HCT116 (cell line): Measurements from ENCODE around the gene THAP5. TPM values are rescaled to one million over a fixed set of nuclear protein-coding genes. Genes with fewer than 3 reads are reported as not detected.

Experiments
- ATAC-seq: fragments of 200-7000 bp; cut with Tn5 transposase; 2 replicates; pipeline ENCODE4 v1.9.1; 2020; ENCODE audit warnings: mild to moderate bottlenecking, moderate library complexity
- BruUV-seq: library from RNA; stranded (reverse); fragments of 400-500 nt; replicated peaks from 2 replicates; lab custom pipeline; 2021; lab: Mats Ljungman, UMichigan
- CTCF ChIA-PET: fragments of 300-600 bp; sonication (Branson Sonifier 250); formaldehyde crosslinking; loops from one replicate; lab custom pipeline; 2021; ENCODE audit warnings: antibody characterized with exemption; lab: Charles Lee
- POLR2A ChIA-PET: fragments of 300-600, 350-600 bp; sonication (Branson Sonifier 250); formaldehyde crosslinking; loops from one replicate; lab custom pipeline; 2021; ENCODE audit warnings: antibody characterized with exemption; lab: Charles Lee
- RAD21 ChIA-PET, 2 experiments: fragments of 300-600 bp; sonication (Branson Sonifier 250); formaldehyde crosslinking; loops; one replicate each; lab custom pipeline; 2023; ENCODE audit warnings: low total read pairs in 2 of 2; ENCODE audit not compliant: uncharacterized antibody in 2 of 2, unreplicated experiment in 2 of 2, low non-redundant PET in 1 of 2; lab: Charles Lee
- DNase-seq: peaks from one replicate; pipeline ENCODE4 v3.0.0-alpha.2; 2010; ENCODE audit warnings: low read depth, low spot score
- H2AFZ ChIP-seq: fragments of 200-600 bp; shearing (Covaris generic), sonication (generic); 2 replicates; pipeline ENCODE4 v1.6.1; 2017; ENCODE audit warnings: low read depth, mixed run types, mixed read lengths, antibody characterized with exemption, low read length; ENCODE audit not compliant: poor library complexity, severe bottlenecking
- H3K27ac ChIP-seq: 2 replicates; pipeline ENCODE4 v1.5.1; 2012; ENCODE audit warnings: low read depth, low read length
- H3K27me3 ChIP-seq: fragments of 200-600 bp; sonication (generic); 2 replicates; pipeline ENCODE4 v1.6.1; 2016; ENCODE audit warnings: mixed run types, low read length, mixed read lengths; ENCODE audit not compliant: insufficient read depth
- H3K36me3 ChIP-seq, 2 experiments: fragments of 200-500 bp in 1 of 2; fragments of 200-600 bp in 1 of 2; sonication (Bioruptor generic) in 1 of 2; sonication (generic) in 1 of 2; 2 replicates each; pipeline versions ENCODE4 v1.5.1 to v1.6.1; 2014 to 2016; ENCODE audit warnings: low read length in 2 of 2, inconsistent platforms in 1 of 2, mixed read lengths in 1 of 2, mixed run types in 1 of 2; ENCODE audit not compliant: insufficient read depth in 2 of 2, control insufficient read depth in 1 of 2
- H3K4me1 ChIP-seq, 2 experiments: fragments of 200-600 bp in 1 of 2; sonication (generic) in 1 of 2; 2 replicates each; pipeline versions ENCODE4 v1.5.1 to v1.6.1; 2012 to 2017; ENCODE audit warnings: low read length in 2 of 2, inconsistent platforms in 1 of 2, mild to moderate bottlenecking in 1 of 2, mixed read lengths in 1 of 2, mixed run types in 1 of 2, moderate library complexity in 1 of 2; ENCODE audit not compliant: insufficient read depth in 2 of 2, control insufficient read depth in 1 of 2
- H3K4me2 ChIP-seq: fragments of 200-600 bp; sonication (generic); 2 replicates; pipeline ENCODE4 v1.6.1; 2017; ENCODE audit warnings: mixed run types, low read length, mixed read lengths
- H3K4me3 ChIP-seq, 2 experiments: fragments of 200-600 bp in 1 of 2; sonication (generic) in 1 of 2; replicated peaks in 1 of 2; 2 replicates each; pipeline ENCODE4 v1.5.1; 2011 to 2016; ENCODE audit warnings: low read length in 2 of 2, control low read depth in 1 of 2, low read depth in 1 of 2, mild to moderate bottlenecking in 1 of 2, mixed read lengths in 1 of 2, mixed run types in 1 of 2
- H3K79me2 ChIP-seq: fragments of 200-600 bp; sonication (generic); 2 replicates; pipeline ENCODE4 v1.6.1; 2017; ENCODE audit warnings: mild to moderate bottlenecking, mixed run types, low read length, moderate library complexity, mixed read lengths; ENCODE audit not compliant: insufficient read depth
- H3K9ac ChIP-seq: fragments of 200-600 bp; sonication (generic); 2 replicates; pipeline ENCODE4 v1.6.1; 2016; ENCODE audit warnings: low read length, mixed read lengths
- H3K9me2 ChIP-seq: fragments of 200-600 bp; sonication (generic), shearing (Covaris generic); 2 replicates; pipeline ENCODE4 v1.6.1; 2017; ENCODE audit warnings: mixed run types, mild to moderate bottlenecking, moderate library complexity; ENCODE audit not compliant: insufficient read depth
- H3K9me3 ChIP-seq, 2 experiments: fragments of 200-500 bp in 1 of 2; fragments of 200-600 bp in 1 of 2; sonication (Bioruptor generic) in 1 of 2; sonication (generic) in 1 of 2; 2 replicates each; pipeline ENCODE4 v1.6.1; 2014 to 2017; ENCODE audit warnings: low read length in 2 of 2, mixed read lengths in 2 of 2, inconsistent platforms in 1 of 2, low read depth in 1 of 2, mild to moderate bottlenecking in 1 of 2, mixed run types in 1 of 2, moderate library complexity in 1 of 2; ENCODE audit not compliant: control insufficient read depth in 1 of 2, insufficient read depth in 1 of 2
- H4K20me1 ChIP-seq: fragments of 200-600 bp; sonication (generic), shearing (Covaris generic); 2 replicates; pipeline ENCODE4 v1.6.1; 2017; ENCODE audit warnings: mixed run types, mild to moderate bottlenecking, moderate library complexity; ENCODE audit not compliant: insufficient read depth
- RAD21 ChIP-seq: IDR thresholded peaks from 2 replicates; pipeline ENCODE4 v1.6.1; 2012; ENCODE audit warnings: low read depth, mild to moderate bottlenecking
- SIN3A ChIP-seq: IDR thresholded peaks from 2 replicates; pipeline ENCODE4 v1.6.1; 2012; ENCODE audit warnings: low read depth
- SP1 ChIP-seq: IDR thresholded peaks from 2 replicates; pipeline ENCODE4 v1.6.1; 2012; ENCODE audit warnings: low read depth
- TCF7L2 ChIP-seq: IDR thresholded peaks from 2 replicates; pipeline ENCODE4 v1.7.0; 2011; ENCODE audit warnings: borderline replicate concordance, inconsistent platforms; ENCODE audit not compliant: insufficient read depth, insufficient read length; ENCODE audit errors: extremely low read depth
- intact Hi-C: fragments of 100-400 bp; cut with micrococcal nuclease; formaldehyde crosslinking; loops from 2 replicates; pipeline ENCODE4 v1.10.0; 2022
- total RNA-seq: library from RNA; stranded (reverse); gene quantifications from one replicate; pipeline ENCODE4 v1.2.1, GENCODE V29; 2021; ENCODE audit not compliant: unreplicated experiment

Gene THAP5
- total RNA-seq, 1 experiment from 2014 or later: 29.3 TPM

GRCh38 chr7:108586274-108586710 lies 16.8 kb upstream of the THAP5 start:
- no peaks in the 10 kb centered on the region for H3K79me2 ChIP-seq
- H3K36me3 ChIP-seq: no peaks in the 10 kb centered on the region
- TF ChIP-seq TCF7L2 (no peak), RAD21 (no peak), SP1 (no peak)
- intact Hi-C loops: no loop called here
- no peaks in the 10 kb centered on the region for H4K20me1 ChIP-seq
- H3K9me3 ChIP-seq: no peaks in the 10 kb centered on the region
- RAD21 ChIA-PET: no interaction called here
- BruUV-seq: no TSS peak
- H2AFZ ChIP-seq: no peak overlapping the region
- DNase-seq (no peak), ATAC-seq (no peak)
- H3K9me2 ChIP-seq: no peaks in the 10 kb centered on the region
- H3K4me2 ChIP-seq: no peak overlapping the region
- peaks cover 0 to 8% of the 10 kb centered on the region in 2 experiments; a peak in 1 of 4 replicates for H3K4me1 ChIP-seq
- no peak overlapping the region for H3K9ac ChIP-seq
- no peaks in the 10 kb centered on the region for H3K27me3 ChIP-seq
- POLR2A ChIA-PET: no interaction called here
- no peak overlapping the region for H3K27ac ChIP-seq
- CTCF ChIA-PET: no interaction called here
- no peak overlapping the region for H3K4me3 ChIP-seq

- intact Hi-C loops: no loop called here
- no peak for TF ChIP-seq SIN3A
- H3K27ac ChIP-seq: no peak overlapping the region
- no peaks in the 10 kb centered on the region for H3K27me3 ChIP-seq
- no peaks in the 10 kb centered on the region for H3K79me2 ChIP-seq
- peaks cover 0 to 8% of the 10 kb centered on the region in 2 experiments; a peak in 1 of 4 replicates for H3K4me1 ChIP-seq
- BruUV-seq: no TSS peak
- ChIA-PET CTCF (no interaction called here), RAD21 (no interaction called here), POLR2A (no interaction called here)
- no peaks in the 10 kb centered on the region for H3K36me3 ChIP-seq
- no peaks in the 10 kb centered on the region for H3K9me3 ChIP-seq
- no peak overlapping the region for H3K4me2 ChIP-seq
- H2AFZ ChIP-seq: no peak overlapping the region
- DNase-seq (no peak), ATAC-seq (no peak)
- H3K9me2 ChIP-seq: no peaks in the 10 kb centered on the region
- no peak overlapping the region for H3K9ac ChIP-seq
- H4K20me1 ChIP-seq: no peaks in the 10 kb centered on the region
- no peak overlapping the region for H3K4me3 ChIP-seq
Measured at GRCh38 chr7:108585843-108586242, 16.3 kb upstream of the THAP5 start.
